ENCODE measurements around the gene HSPA14.

DNA sequence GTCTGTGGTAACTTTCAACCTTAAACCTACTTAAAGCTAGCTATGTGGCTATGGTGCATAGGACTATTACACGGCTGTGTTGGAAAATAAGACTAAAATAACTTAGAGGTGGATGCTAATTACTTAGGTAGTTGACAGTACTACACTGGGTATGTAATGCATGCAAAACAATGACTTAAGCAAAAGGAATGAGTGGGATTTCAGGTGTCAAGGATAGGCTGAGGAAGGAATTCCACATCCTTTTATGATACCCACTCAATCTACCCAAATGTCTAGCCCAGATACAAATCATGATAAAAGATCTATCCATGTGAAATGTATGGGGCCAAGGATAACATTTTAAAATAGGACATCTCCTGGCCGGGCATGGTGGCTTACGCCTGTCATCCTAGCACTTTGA lies 14.1 kb upstream of the HSPA14 start:
- TF ChIP-seq, protein P1, sequence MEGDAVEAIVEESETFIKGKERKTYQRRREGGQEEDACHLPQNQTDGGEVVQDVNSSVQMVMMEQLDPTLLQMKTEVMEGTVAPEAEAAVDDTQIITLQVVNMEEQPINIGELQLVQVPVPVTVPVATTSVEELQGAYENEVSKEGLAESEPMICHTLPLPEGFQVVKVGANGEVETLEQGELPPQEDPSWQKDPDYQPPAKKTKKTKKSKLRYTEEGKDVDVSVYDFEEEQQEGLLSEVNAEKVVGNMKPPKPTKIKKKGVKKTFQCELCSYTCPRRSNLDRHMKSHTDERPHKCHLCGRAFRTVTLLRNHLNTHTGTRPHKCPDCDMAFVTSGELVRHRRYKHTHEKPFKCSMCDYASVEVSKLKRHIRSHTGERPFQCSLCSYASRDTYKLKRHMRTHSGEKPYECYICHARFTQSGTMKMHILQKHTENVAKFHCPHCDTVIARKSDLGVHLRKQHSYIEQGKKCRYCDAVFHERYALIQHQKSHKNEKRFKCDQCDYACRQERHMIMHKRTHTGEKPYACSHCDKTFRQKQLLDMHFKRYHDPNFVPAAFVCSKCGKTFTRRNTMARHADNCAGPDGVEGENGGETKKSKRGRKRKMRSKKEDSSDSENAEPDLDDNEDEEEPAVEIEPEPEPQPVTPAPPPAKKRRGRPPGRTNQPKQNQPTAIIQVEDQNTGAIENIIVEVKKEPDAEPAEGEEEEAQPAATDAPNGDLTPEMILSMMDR (IDR thresholded peaks at IDR 0.05; ENCODE audit: low read depth, low read length, missing input control), result no peak
- no peak for TF ChIP-seq YY1 (IDR thresholded peaks at IDR 0.05)
- no peak for TF ChIP-seq TAF1 (conservative IDR thresholded peaks at IDR 0.05)
- TF ChIP-seq, protein P2, sequence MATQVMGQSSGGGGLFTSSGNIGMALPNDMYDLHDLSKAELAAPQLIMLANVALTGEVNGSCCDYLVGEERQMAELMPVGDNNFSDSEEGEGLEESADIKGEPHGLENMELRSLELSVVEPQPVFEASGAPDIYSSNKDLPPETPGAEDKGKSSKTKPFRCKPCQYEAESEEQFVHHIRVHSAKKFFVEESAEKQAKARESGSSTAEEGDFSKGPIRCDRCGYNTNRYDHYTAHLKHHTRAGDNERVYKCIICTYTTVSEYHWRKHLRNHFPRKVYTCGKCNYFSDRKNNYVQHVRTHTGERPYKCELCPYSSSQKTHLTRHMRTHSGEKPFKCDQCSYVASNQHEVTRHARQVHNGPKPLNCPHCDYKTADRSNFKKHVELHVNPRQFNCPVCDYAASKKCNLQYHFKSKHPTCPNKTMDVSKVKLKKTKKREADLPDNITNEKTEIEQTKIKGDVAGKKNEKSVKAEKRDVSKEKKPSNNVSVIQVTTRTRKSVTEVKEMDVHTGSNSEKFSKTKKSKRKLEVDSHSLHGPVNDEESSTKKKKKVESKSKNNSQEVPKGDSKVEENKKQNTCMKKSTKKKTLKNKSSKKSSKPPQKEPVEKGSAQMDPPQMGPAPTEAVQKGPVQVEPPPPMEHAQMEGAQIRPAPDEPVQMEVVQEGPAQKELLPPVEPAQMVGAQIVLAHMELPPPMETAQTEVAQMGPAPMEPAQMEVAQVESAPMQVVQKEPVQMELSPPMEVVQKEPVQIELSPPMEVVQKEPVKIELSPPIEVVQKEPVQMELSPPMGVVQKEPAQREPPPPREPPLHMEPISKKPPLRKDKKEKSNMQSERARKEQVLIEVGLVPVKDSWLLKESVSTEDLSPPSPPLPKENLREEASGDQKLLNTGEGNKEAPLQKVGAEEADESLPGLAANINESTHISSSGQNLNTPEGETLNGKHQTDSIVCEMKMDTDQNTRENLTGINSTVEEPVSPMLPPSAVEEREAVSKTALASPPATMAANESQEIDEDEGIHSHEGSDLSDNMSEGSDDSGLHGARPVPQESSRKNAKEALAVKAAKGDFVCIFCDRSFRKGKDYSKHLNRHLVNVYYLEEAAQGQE (IDR thresholded peaks at IDR 0.05), result no peak
- TF ChIP-seq SP1 (IDR thresholded peaks at IDR 0.05), result no peak
- TF ChIP-seq, protein P3, sequence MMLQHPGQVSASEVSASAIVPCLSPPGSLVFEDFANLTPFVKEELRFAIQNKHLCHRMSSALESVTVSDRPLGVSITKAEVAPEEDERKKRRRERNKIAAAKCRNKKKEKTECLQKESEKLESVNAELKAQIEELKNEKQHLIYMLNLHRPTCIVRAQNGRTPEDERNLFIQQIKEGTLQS (IDR thresholded peaks at IDR 0.05), result no peak
- no peak for TF ChIP-seq GABPA (IDR thresholded peaks at IDR 0.05 in 1 of 2, conservative IDR thresholded peaks at IDR 0.05 in 1 of 2)
- no peak for TF ChIP-seq RXRA (IDR thresholded peaks at IDR 0.05)
- TF ChIP-seq EGR1 (IDR thresholded peaks at IDR 0.05; ENCODE audit: low read depth in 2 of 2), result no peak
- no peak for TF ChIP-seq JUND (IDR thresholded peaks at IDR 0.05)
- TF ChIP-seq HNF4A (conservative IDR thresholded peaks at IDR 0.05), result no peak
- no peak for TF ChIP-seq RAD21 (IDR thresholded peaks at IDR 0.05)
